GM18951 (cell line): Measurements from ENCODE around the gene CHI3L2.

ENCODE experiments used
- POLR2A ChIP-seq: IDR thresholded peaks from 4 replicates; pipeline ENCODE4 v1.6.1; 2011; ENCODE audit warnings: mild to moderate bottlenecking; ENCODE audit not compliant: insufficient read length, insufficient read depth; ENCODE audit errors: extremely low read depth
- in situ Hi-C: fragments of 300-500 bp; cut with MboI; formaldehyde crosslinking; loops from one replicate; pipeline ENCODE4 v1.12.0; 2022; ENCODE audit warnings: low sequenced_read_pairs, mixed read lengths, inconsistent platforms; ENCODE audit not compliant: unreplicated experiment

The CHI3L2 gene

GRCh38 chr1:111281411-111281810 is 53.9 kb downstream of the CHI3L2 start:
- in situ Hi-C loops: no loop called here
- no peak for TF ChIP-seq POLR2A

- no peak for TF ChIP-seq POLR2A
- in situ Hi-C loops: no loop called here
These were observed 56.3 kb downstream of the CHI3L2 start for GRCh38 chr1:111283838-111284237.

- in situ Hi-C loops: no loop called here
- TF ChIP-seq POLR2A: no peak
These were observed 58.4 kb downstream of the CHI3L2 start for GRCh38 chr1:111285879-111286278.

GRCh38 chr1:111286912-111287311 is 59.4 kb downstream of the CHI3L2 start:
- no peak for TF ChIP-seq POLR2A
- in situ Hi-C loops: no loop called here

GRCh38 chr1:111289371-111289770 is 61.9 kb downstream of the CHI3L2 start:
- TF ChIP-seq POLR2A: no peak
- in situ Hi-C loops: no loop called here

- TF ChIP-seq POLR2A: no peak
- in situ Hi-C loops: no loop called here
These were observed 62.6 kb downstream of the CHI3L2 start for GRCh38 chr1:111290104-111290503.

- TF ChIP-seq POLR2A: no peak
These were observed 63.1 kb downstream of the CHI3L2 start, which contains the start of gene CHIA for GRCh38 chr1:111290630-111291029. TSS of gene CHIA (plus strand) at chr1:111290851. CDS start at chr1:111310468, 19,617 bp downstream.

More at GRCh38 chr1:111290630-111291029, 63.1 kb downstream of the CHI3L2 start, which contains the start of gene CHIA:
- in situ Hi-C loops: no loop called here
